A549 treated with CpdA at 1 μM for 4 hours (cell line): Measurements from ENCODE around the gene RFNG. TPM values are rescaled to one million over a fixed set of nuclear protein-coding genes. Genes with fewer than 3 reads are reported as not detected.

Experiments
- total RNA-seq: library from RNA; stranded (reverse); fragments of 200-300 nt; extraction: Qiagen RNA extraction; gene quantifications from 5 replicates; pipeline ENCODE4 v1.2.3, GENCODE V29; 2022; ENCODE audit warnings: low read depth

RFNG gene, protein sequence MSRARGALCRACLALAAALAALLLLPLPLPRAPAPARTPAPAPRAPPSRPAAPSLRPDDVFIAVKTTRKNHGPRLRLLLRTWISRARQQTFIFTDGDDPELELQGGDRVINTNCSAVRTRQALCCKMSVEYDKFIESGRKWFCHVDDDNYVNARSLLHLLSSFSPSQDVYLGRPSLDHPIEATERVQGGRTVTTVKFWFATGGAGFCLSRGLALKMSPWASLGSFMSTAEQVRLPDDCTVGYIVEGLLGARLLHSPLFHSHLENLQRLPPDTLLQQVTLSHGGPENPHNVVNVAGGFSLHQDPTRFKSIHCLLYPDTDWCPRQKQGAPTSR
- total RNA-seq, result 14.4 to 26.4 TPM (median 23.6 TPM) in 5 replicates

DNA sequence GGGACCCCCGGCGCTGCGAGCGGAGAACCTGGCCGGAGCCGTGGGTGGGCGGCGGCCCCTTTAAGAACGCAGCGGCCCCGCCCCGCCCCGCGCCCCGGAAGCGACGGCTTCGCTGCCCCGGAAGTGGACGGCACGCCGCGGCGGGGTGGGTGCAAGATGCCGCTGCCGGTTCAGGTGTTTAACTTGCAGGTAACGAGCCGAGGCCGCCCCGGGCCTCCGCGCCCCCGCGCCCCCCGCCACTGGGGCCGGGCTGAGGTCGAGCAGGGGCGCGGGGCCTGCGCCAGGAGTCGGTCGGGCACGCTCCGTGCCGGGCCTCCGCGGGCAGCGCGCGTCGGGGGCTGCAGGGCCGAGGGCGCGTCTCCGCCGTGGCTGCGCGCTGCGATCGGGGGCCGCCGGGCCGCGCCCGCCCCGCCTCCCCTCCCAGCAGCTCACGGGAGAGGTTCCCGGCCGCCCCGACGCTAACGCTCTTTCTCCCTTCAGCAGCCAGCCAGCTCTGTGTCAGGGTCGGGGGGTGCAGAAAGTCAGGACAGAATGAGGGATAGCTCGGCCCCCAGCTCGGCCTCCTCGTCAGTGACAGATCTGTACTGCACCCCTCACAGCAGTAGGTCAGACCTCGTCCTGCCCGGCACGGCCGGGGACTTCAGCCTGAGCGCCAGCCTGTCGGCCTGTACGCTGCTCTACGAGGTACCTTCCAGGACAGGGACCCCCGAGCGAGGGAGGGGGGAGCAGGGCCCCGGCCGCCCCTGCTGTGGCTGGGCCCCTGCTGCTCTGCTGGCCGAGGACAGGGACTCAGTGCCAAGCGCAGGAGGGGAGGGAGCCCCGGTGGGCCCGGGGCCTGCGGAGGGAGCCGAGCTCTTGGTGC lies at the start of gene RFNG, which contains the start of gene GPS1:
Gene RFNG, minus strand, starts transcription at position 36 of the 862 bp plus-strand sequence. CDS start 45 bp downstream, outside the sequence.
Gene GPS1, plus strand, starts transcription at position 123 of the 862 bp plus-strand sequence. Its CDS starts 34 bp downstream, at position 157.

DNA sequence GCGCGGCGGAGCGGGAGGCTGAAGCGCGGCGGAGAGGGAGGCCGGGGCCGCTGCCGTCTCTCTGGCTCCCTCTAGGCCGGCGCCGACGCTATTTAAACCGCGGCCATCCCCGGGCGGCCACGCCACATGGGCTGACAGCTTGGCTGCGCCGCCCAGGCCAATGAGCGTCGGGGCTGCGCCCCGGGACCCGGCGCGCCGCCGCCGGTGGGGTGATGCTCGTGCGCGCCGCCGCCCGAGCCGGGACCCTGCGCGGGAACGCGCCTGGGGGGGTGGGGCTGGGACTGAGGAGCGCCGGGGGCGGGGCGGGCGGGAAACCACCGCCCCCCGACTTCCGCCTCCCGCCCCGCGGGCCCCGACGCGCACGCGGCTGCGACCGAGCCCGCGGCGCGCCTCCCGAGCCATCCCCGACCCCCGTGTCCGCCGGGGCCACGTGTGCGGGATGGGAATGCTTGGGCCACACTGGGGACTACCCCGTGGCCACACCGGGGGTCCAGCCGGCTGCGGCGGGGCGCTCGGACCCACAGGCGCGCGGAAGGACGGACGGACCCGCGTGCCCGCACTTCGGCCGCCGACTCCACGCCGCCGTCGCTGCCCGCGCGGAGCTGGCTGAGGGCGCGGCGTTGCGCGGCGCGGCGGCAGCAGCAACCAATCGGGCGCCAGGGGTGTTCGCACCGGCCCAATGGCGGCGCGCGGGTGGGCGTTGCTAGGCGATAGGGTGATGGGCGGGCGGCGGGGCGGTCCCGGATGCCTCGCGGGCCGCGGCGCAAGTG lies 46.7 kb upstream of the RFNG start, which contains the start of gene FASN:
Gene FASN, minus strand, starts transcription at position 68 of the 770 bp plus-strand sequence. CDS start 1,791 bp downstream, outside the sequence.

DNA sequence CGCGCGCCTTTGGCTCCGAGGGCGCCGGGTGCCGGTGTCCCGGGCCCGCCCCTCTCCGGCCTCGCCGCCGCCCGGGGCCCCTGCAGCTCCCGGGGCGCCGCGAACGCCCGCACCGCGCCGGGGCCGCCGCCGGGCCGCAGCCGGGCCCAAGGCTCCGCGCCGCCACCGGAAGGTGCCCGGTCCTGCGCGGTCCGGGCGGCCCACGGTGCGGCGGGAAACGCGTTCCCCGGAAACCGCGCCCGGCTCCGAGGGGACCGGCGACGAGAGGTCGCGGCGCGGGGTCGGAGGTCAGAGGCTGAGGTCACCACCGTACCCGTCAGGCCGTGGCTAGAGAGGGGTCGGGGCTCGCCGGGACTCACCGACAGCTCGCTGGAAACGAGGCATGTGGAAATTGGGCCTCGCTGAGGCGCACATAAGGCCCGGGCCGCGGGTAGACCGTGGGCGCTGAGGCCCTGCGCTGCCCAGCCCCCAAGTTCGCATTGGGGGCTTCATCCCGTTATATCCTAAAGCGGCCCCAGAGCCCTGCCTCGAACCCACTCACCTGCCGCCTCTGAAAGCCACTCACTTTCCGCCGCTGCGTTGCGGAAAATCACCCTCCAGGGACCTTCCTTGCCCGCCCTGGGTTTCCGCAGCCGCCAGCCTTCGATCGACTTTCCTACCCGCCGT lies 14.2 kb upstream of the RFNG start, which contains the start of gene DUS1L:
Gene DUS1L, minus strand, starts transcription at position 167 of the 666 bp plus-strand sequence. CDS start 745 bp downstream, outside the sequence.

DNA sequence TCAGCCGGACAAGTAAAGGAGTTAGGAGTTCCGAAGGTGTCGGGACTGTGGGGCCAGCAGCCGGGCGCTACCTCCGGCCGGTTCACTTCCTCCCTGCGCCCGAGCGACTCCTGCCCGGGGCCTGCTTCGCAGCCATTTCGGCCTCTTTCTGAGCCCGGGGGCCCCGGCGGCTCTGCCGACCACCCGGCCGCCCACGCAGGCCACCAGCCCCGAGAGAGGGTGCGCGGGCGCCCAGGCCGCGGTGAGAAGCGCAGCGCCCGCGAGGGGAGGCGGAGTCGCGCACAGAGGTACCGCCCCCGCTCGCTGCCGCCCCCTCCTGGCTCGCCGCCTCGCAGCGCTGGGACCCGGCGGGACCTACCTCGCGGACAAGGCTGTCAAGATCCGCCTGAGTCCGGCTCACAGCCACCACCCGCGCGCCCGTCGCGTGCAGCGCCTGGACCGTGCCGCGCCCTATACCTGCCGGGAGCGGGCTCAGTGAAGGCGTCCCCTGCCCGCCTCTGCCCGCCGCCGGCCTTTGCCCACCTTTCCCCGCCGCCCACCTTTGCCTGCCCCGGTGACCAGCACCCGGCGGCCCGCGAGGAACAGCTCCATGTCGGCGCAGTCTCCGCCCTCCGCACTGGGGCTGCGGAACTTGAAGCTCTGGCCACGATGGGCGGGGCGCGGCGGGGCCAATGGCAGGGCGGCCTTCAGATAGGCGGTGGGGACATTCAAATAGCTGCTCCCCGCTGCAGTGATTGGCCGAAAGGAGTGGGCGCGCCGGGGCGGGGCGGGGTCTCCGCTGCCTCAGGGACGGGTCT lies 14.3 kb downstream of the RFNG start, which contains the start of gene DCXR:
Gene DCXR, minus strand, starts transcription at position 606 of the 797 bp plus-strand sequence. Its CDS starts 15 bp downstream, at position 591.

DNA sequence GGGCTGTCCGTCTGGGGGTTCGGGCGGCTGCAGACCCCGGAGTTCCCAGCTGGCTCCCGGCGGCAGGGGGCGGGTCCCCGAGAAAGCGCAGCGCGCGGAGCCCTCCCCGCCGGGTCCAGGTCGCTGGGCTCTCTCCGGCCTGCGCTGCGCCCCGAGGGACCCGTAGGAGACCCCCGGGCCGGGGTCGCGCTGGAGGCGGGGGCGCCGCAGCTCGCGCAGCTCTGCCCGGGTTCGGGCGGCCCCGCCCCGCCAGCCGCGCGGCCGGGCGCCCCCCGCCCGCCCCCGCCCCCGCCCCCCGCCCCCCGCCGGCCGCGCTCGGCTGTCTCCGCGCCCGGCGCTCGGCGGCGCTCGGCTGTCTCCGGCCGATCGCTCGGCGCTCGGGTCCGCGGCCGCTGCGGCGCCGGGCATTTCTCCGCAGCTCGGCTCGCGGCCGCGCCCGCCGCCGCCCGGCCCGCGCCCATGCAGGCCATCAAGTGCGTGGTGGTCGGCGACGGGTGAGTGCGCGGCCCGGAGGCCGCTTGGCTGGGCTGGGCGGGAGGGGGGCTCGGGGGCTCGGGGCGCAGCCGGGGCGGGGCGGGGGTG lies 20.2 kb downstream of the RFNG start, which contains the start of gene RAC3:
Gene RAC3, plus strand, starts transcription at position 376 of the 582 bp plus-strand sequence. Its CDS starts 84 bp downstream, at position 460.

DNA sequence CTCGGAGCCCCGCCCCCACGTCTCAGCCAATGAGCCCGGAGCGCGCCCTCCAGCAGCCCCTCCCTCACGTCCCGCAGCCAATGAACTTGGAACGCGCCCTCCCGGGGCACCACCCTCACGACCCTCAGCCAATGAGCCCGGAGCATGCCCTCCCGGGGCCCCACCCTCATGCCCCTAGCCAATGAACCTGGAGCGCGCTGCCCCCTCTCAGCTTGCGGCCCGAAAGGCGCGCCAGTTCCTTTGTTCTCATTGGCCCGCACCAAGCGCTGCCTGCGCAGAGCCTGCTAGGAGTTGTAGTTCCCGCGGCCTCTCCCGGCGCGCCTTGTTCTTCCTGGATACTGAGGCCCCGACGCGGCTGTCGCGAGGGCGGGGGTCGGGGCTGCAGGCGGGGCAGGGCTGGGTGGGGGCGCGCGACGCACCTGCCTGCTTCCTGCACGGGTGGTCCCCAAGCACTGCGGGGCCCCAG lies 28.6 kb downstream of the RFNG start, which contains the start of gene LRRC45:
Gene LRRC45, plus strand, starts transcription at position 325 of the 466 bp plus-strand sequence. CDS start 339 bp downstream, outside the sequence.

DNA sequence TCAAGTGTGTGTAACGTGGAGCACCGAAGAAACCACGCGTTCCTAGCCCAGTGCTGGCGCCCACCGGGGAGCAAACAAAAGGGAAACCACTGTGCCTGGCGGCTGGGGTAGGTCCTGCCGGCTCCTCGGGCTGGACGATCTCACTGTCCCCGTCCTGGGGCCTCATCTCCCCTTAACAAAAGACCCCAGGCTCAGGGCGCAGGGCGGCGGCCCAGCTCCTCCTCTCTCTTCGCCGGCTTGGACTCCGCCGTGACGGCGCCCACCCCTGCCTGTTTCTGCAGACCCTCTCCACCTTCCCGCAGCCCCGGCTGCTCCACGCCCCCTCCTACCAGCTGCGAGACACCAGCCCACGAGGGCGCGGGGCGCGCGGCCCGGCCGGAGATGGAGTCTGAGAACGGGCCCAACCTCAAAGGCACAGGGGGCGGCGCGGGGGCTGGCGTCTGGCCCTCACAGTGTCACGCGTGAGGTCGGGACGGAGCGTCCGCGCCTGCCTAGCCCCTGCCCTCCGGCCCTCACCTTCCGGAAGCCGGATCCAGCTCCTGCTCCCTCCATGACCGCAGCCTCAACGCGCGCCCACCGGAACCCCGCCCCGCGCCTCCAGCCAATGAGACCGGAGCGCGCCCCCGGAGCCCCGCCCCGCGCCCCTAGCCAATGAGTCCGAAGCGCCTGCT lies 29.2 kb downstream of the RFNG start, which contains the start of gene CENPX:
Gene CENPX, minus strand, starts transcription at position 569 of the 671 bp plus-strand sequence. Its CDS starts 17 bp downstream, at position 552.

Other genes starting within 250 kb of the RFNG start
- 0.22 to 0.65 TPM (median 0.28 TPM) in 5 replicates for gene GCGR, start 247.7 kb downstream of the RFNG start, total RNA-seq
- gene MCRIP1, start 218.5 kb downstream of the RFNG start, total RNA-seq, result 78.9 to 105 TPM (median 92.0 TPM) in 5 replicates
- 0.18 to 0.40 TPM in 2 of 5 replicates, not detected in the others for gene PPP1R27, start 216.8 kb downstream of the RFNG start, total RNA-seq
- gene P4HB, start 191.3 kb downstream of the RFNG start, total RNA-seq, result 726 to 785 TPM (median 751 TPM) in 5 replicates
- gene ARHGDIA, start 180.5 kb downstream of the RFNG start, total RNA-seq, result 578 to 637 TPM (median 592 TPM) in 5 replicates
- gene ALYREF, start 160.2 kb downstream of the RFNG start, total RNA-seq, result 166 to 254 TPM (median 246 TPM) in 5 replicates
- gene ANAPC11, start 160.1 kb downstream of the RFNG start, total RNA-seq, result 192 to 295 TPM (median 277 TPM) in 5 replicates
- 0.16 to 1.0 TPM (median 0.59 TPM) in 5 replicates for gene NPB, start 149.6 kb downstream of the RFNG start, total RNA-seq
- gene PCYT2, start 140.4 kb downstream of the RFNG start, total RNA-seq, result 13.1 to 16.7 TPM (median 15.8 TPM) in 5 replicates
- 29.4 to 47.5 TPM (median 40.8 TPM) in 5 replicates for gene SIRT7, start 133.6 kb downstream of the RFNG start, total RNA-seq
- 36.7 to 45.6 TPM (median 42.2 TPM) in 5 replicates for gene MAFG, start 124.1 kb downstream of the RFNG start, total RNA-seq
- 61.0 to 98.3 TPM (median 90.0 TPM) in 5 replicates for gene PYCR1, start 114.5 kb downstream of the RFNG start, total RNA-seq
- not detected in 5 replicates for gene MYADML2, start 104.6 kb downstream of the RFNG start, total RNA-seq
- gene NOTUM, start 90.6 kb downstream of the RFNG start, total RNA-seq, result 0.23 to 0.60 TPM (median 0.38 TPM) in 5 replicates
- gene ASPSCR1, start 74.2 kb downstream of the RFNG start, total RNA-seq, result 20.0 to 33.0 TPM (median 28.1 TPM) in 5 replicates
- 147 to 209 TPM (median 190 TPM) in 5 replicates for gene CENPX, start 28.9 kb downstream of the RFNG start, total RNA-seq
- gene LRRC45, start 28.5 kb downstream of the RFNG start, total RNA-seq, result 11.4 to 18.8 TPM (median 14.2 TPM) in 5 replicates
- 21.3 to 39.5 TPM (median 32.6 TPM) in 5 replicates for gene RAC3, start 20.1 kb downstream of the RFNG start, total RNA-seq
- 63.3 to 105 TPM (median 96.2 TPM) in 5 replicates for gene DCXR, start 14.1 kb downstream of the RFNG start, total RNA-seq
- 101 to 142 TPM (median 137 TPM) in 5 replicates for gene GPS1, start 87 bp upstream of the RFNG start, total RNA-seq
- gene DUS1L, start 14.0 kb upstream of the RFNG start, total RNA-seq, result 75.9 to 140 TPM (median 133 TPM) in 5 replicates
- gene FASN, start 46.4 kb upstream of the RFNG start, total RNA-seq, result 103 to 146 TPM (median 139 TPM) in 5 replicates
- 20.7 to 26.9 TPM (median 23.5 TPM) in 5 replicates for gene CCDC57, start 161.0 kb upstream of the RFNG start, total RNA-seq
- 88.1 to 110 TPM (median 107 TPM) in 5 replicates for gene SLC16A3, start 177.2 kb upstream of the RFNG start, total RNA-seq
- gene CSNK1D, start 221.9 kb upstream of the RFNG start, total RNA-seq, result 146 to 164 TPM (median 156 TPM) in 5 replicates